PFSK-1 (cell line): ENCODE results near the gene SCAMP3.

Experiments used
- FOXP2 ChIP-seq: optimal IDR thresholded peaks from 2 replicates; pipeline ENCODE3; 2011; ENCODE audit warnings: borderline replicate concordance, control low read depth, inconsistent platforms; ENCODE audit not compliant: insufficient read depth; ENCODE audit errors: extremely low read length, extremely low read depth
- POLR2AphosphoS5 ChIP-seq: IDR thresholded peaks from 2 replicates; pipeline ENCODE4 v1.6.1; 2012; ENCODE audit warnings: low read depth, mild to moderate bottlenecking, control low read depth, low read length, moderate library complexity
- REST ChIP-seq, 2 experiments: IDR thresholded peaks; 2 replicates each; pipeline versions ENCODE4 v1.6.1 to v1.8.0; 2011 to 2012; ENCODE audit warnings: low read depth in 2 of 2, low read length in 2 of 2, control low read depth in 1 of 2, inconsistent platforms in 1 of 2, mild to moderate bottlenecking in 1 of 2, moderate library complexity in 1 of 2; ENCODE audit not compliant: insufficient read depth in 1 of 2
- SIN3A ChIP-seq: IDR thresholded peaks from 2 replicates; pipeline ENCODE4 v1.6.1; 2012; ENCODE audit warnings: mild to moderate bottlenecking, low read length, moderate library complexity, borderline replicate concordance; ENCODE audit not compliant: insufficient read depth
- TAF1 ChIP-seq: IDR thresholded peaks from 2 replicates; pipeline ENCODE4 v1.6.1; 2012; ENCODE audit warnings: low read length, control low read depth, borderline replicate concordance; ENCODE audit not compliant: insufficient read depth

SCAMP3 gene

GRCh38 chr1:155226188-155226909 is 35.8 kb downstream of the SCAMP3 start:
- TF ChIP-seq POLR2AphosphoS5 (peak; percentile 65; the same call in 1 of the 2 replicates), SIN3A (no peak)

- TF ChIP-seq REST (IDR thresholded peaks at IDR 0.05; ENCODE audit: insufficient read depth in 1 of 2, low read depth in 2 of 2, low read length in 2 of 2) (no peak), FOXP2 (no peak)
Observed at GRCh38 chr1:155223047-155223446, 39.1 kb downstream of the SCAMP3 start.

- TF ChIP-seq SIN3A (no peak), FOXP2 (no peak), POLR2AphosphoS5 (no peak)
Observed at GRCh38 chr1:155219592-155220031, 42.5 kb downstream of the SCAMP3 start.

- TF ChIP-seq FOXP2 (no peak), REST (IDR thresholded peaks at IDR 0.05; ENCODE audit: insufficient read depth in 1 of 2, low read depth in 2 of 2, low read length in 2 of 2) (no peak), SIN3A (peak; percentile 89; the same call in 1 of the 2 replicates), POLR2AphosphoS5 (no peak), TAF1 (no peak)
Observed at GRCh38 chr1:155218854-155219591, 43.1 kb downstream of the SCAMP3 start.

GRCh38 chr1:155210314-155211104 is 51.7 kb downstream of the SCAMP3 start:
- TF ChIP-seq TAF1 (no peak), REST (IDR thresholded peaks at IDR 0.05; ENCODE audit: insufficient read depth in 1 of 2, low read depth in 2 of 2, low read length in 2 of 2) (no peak), SIN3A (no peak), POLR2AphosphoS5 (no peak), FOXP2 (no peak)

GRCh38 chr1:155209312-155209721 is 52.8 kb downstream of the SCAMP3 start:
- TF ChIP-seq POLR2AphosphoS5 (peak; percentile 39; the same call in 1 of the 2 replicates), REST (IDR thresholded peaks at IDR 0.05; ENCODE audit: insufficient read depth in 1 of 2, low read depth in 2 of 2, low read length in 2 of 2) (peak in 1 of 2 experiments; percentile 46; a peak in 1 of 4 replicates), FOXP2 (no peak), TAF1 (no peak), SIN3A (no peak)
